ENCODE data around the gene DPT. TPM values are rescaled to one million over a fixed set of nuclear protein-coding genes. Genes with fewer than 3 reads are reported as not detected.

The DPT gene
- total and polyA plus RNA-seq, 5 donors = 77.0 to 151 (median 109) TPM

DNA sequence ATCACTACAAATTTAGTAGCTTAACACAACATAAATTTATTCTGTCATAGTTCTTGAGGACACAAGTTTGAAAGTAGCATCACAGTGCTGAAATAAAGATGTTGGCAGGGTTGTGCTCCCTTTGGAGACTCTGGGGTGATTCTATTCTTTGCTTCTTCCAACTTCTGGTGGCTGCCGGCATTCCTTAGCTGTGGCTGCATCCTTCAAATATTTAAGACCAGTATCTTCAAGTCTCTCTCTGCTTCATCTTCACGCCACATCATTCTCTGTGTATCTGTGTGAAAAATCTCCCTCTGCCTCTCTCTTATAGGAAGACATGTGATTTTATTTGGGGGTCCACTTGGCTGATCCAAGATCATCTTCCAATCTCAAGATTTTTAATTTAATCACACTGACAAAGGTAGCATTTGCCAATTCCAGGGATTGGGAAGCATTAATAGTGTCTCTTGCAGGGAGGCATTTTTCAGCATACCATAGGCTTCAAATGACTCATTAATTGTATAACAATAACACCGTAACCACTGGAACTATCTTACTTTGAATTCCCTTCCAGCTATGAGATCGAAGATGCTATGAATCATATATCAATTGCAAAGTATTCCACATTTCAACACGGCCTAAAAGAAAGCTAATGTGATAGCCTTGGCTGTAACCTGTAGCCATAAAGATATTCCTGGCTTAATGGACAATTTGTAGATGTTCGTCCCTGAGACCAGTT lies 74.6 kb downstream of the DPT start:
- H3K4me3 ChIP-seq (ENCODE audit: low read length) = no peak overlapping the region
- DNase-seq (no peak), ATAC-seq (no peak)
- no peaks in the 10 kb centered on the region for H3K9me3 ChIP-seq (ENCODE audit: control insufficient read depth, low read length)
- H3K4me1 ChIP-seq (ENCODE audit: control insufficient read depth, insufficient read depth, low read length) = no peaks in the 10 kb centered on the region
- no peaks in the 10 kb centered on the region for H3K27me3 ChIP-seq (ENCODE audit: control insufficient read depth, insufficient read depth)
- 88% methylated on average over 6 of the region's 6 CpGs for WGBS
- intact Hi-C loops (cut with DNase I) = no loop called here
- no peak overlapping the region for H3K27ac ChIP-seq (ENCODE audit: low read length)

- H3K9me3 ChIP-seq (ENCODE audit: control insufficient read depth, low read length) = no peaks in the 10 kb centered on the region
- H3K27ac ChIP-seq (ENCODE audit: low read length) = no peak overlapping the region
- no peaks in the 10 kb centered on the region for H3K27me3 ChIP-seq (ENCODE audit: control insufficient read depth, insufficient read depth)
- intact Hi-C loops (cut with DNase I) = no loop called here
- H3K4me1 ChIP-seq (ENCODE audit: control insufficient read depth, insufficient read depth, low read length) = no peaks in the 10 kb centered on the region
- no peak for DNase-seq
- H3K4me3 ChIP-seq (ENCODE audit: low read length) = no peak overlapping the region
- ATAC-seq = no peak
- WGBS = 70% methylated on average over 2 of the region's 2 CpGs
Observed at GRCh38 chr1:168653567-168653966, 75.4 kb downstream of the DPT start.

- intact Hi-C loops (cut with DNase I) = loop anchor here in 1 of 4 donors (10.0 kb wide), 1 partner anchor 69 kb away; no protein-coding TSS in a partner anchor
- Histone ChIP-seq H3K4me3 (ENCODE audit: low read length) (no peak overlapping the region), H3K4me1 (ENCODE audit: control insufficient read depth, insufficient read depth, low read length) (no peaks in the 10 kb centered on the region), H3K27ac (ENCODE audit: low read length) (no peak overlapping the region), H3K27me3 (ENCODE audit: control insufficient read depth, insufficient read depth) (no peaks in the 10 kb centered on the region), H3K9me3 (ENCODE audit: control insufficient read depth, low read length) (no peaks in the 10 kb centered on the region)
- 84% methylated on average over 3 of the region's 3 CpGs for WGBS
- ATAC-seq (no peak), DNase-seq (no peak)
Observed at GRCh38 chr1:168645721-168646120, 83.3 kb downstream of the DPT start.

Other genes starting within 250 kb of the DPT start
- gene XCL2, start 185.2 kb downstream of the DPT start, total RNA-seq = under 1 TPM in 1 of 4 donors, not detected in 3; 0.60 TPM
- gene XCL2, start 185.2 kb downstream of the DPT start, polyA plus RNA-seq = not detected
- under 1 TPM in 1 of 4 donors, not detected in 3; 0.38 TPM for gene XCL1, start 152.6 kb downstream of the DPT start, total RNA-seq
- gene XCL1, start 152.6 kb downstream of the DPT start, polyA plus RNA-seq = 0.23 TPM

Data from right cardiac atrium (tissue), 5 donors.